IMR-90 (cell line): ENCODE results near the gene ZNF827.

ENCODE experiments used
- FOS ChIP-seq: fragments of 150-350 bp; IDR thresholded peaks from 2 replicates; pipeline ENCODE4 v1.6.1; 2016; ENCODE audit warnings: low read depth, low read length
- MXI1 ChIP-seq: IDR thresholded peaks from 2 replicates; pipeline ENCODE4 v1.6.1; 2012; ENCODE audit warnings: low read depth, mild to moderate bottlenecking, low read length, moderate library complexity, borderline replicate concordance
- POLR2A ChIP-seq: IDR thresholded peaks from 2 replicates; pipeline ENCODE4 v1.6.1; 2012; ENCODE audit warnings: mild to moderate bottlenecking, low read depth, low read length
- RCOR1 ChIP-seq: IDR thresholded peaks from 2 replicates; pipeline ENCODE4 v1.6.1; 2012; ENCODE audit warnings: mild to moderate bottlenecking, low read length, improper control_type of control experiment; ENCODE audit not compliant: insufficient replicate concordance
- RFX5 ChIP-seq: IDR thresholded peaks from 2 replicates; pipeline ENCODE4 v1.8.0; 2012; ENCODE audit warnings: low read depth, mild to moderate bottlenecking, low read length, moderate library complexity
- SMC3 ChIP-seq: fragments of 150-350 bp; IDR thresholded peaks from 2 replicates; pipeline ENCODE4 v1.6.1; 2016; ENCODE audit warnings: low read depth, mild to moderate bottlenecking, antibody characterized with exemption, low read length, moderate library complexity
- TF ChIP-seq, protein P1 (sequence below): fragments of 150-350 bp; IDR thresholded peaks from 2 replicates; pipeline ENCODE4 v1.6.1; 2017; ENCODE audit warnings: mild to moderate bottlenecking, antibody characterized with exemption, low read length, low read depth
- TF ChIP-seq, protein P2 (sequence below): conservative IDR thresholded peaks from 2 replicates; pipeline ENCODE4 v1.5.1; 2012; ENCODE audit warnings: mild to moderate bottlenecking, low read depth, low read length, improper control_type of control experiment

DNA sequence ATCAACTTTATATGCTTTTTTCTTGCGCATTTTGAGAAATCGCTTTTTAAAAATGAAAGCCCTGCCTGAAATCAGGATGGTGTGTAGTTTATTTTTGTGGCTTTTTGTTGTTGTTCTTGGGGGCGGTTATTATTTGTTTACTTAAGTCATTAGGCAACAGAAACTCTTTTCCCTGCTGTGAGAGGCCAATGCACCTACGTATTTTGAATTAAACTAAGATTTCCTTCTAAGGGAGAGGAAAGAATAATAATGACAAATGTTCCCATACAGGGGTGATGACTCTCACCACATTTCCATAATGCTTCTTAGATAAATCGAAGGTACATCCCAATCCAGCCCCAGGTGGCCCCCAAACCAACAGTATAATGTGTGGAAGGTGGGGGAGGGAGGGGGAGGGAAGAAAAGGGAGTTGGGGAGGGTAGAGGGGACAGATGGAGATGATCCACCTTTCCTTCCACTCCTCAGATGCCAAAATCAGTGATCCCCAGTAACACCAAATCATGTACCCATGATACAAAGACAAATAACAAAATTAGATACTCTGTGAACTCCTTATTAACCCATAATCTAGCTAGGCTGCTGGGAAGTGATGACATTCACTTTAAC lies 39.6 kb downstream of the ZNF827 start:
- TF ChIP-seq, protein P1, sequence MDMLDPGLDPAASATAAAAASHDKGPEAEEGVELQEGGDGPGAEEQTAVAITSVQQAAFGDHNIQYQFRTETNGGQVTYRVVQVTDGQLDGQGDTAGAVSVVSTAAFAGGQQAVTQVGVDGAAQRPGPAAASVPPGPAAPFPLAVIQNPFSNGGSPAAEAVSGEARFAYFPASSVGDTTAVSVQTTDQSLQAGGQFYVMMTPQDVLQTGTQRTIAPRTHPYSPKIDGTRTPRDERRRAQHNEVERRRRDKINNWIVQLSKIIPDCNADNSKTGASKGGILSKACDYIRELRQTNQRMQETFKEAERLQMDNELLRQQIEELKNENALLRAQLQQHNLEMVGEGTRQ: no peak
- TF ChIP-seq FOS: no peak
- TF ChIP-seq POLR2A: no peak
- TF ChIP-seq RCOR1: no peak
- TF ChIP-seq SMC3: no peak
- TF ChIP-seq, protein P2, sequence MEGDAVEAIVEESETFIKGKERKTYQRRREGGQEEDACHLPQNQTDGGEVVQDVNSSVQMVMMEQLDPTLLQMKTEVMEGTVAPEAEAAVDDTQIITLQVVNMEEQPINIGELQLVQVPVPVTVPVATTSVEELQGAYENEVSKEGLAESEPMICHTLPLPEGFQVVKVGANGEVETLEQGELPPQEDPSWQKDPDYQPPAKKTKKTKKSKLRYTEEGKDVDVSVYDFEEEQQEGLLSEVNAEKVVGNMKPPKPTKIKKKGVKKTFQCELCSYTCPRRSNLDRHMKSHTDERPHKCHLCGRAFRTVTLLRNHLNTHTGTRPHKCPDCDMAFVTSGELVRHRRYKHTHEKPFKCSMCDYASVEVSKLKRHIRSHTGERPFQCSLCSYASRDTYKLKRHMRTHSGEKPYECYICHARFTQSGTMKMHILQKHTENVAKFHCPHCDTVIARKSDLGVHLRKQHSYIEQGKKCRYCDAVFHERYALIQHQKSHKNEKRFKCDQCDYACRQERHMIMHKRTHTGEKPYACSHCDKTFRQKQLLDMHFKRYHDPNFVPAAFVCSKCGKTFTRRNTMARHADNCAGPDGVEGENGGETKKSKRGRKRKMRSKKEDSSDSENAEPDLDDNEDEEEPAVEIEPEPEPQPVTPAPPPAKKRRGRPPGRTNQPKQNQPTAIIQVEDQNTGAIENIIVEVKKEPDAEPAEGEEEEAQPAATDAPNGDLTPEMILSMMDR: no peak
- TF ChIP-seq RFX5: no peak
- TF ChIP-seq MXI1: no peak
